GM23338 (cell line): Measurements from ENCODE around the gene MED9. TPM values are rescaled to one million over a fixed set of nuclear protein-coding genes. Genes with fewer than 3 reads are reported as not detected.

Experiments
- ATAC-seq: fragments of 200-7000 bp; cut with Tn5 transposase; 3 replicates; pipeline ENCODE4 v1.9.1; 2020
- DNase-seq: peaks from one replicate; pipeline ENCODE4 v3.0.0-alpha.2; 2015; ENCODE audit warnings: low spot score
- H2AFZ ChIP-seq: fragments of 200-600 bp; sonication (generic); 2 replicates; pipeline ENCODE4 v1.8.0; 2016; ENCODE audit warnings: antibody characterized with exemption, mild to moderate bottlenecking, moderate library complexity
- H3F3A ChIP-seq: fragments of 200-600 bp; sonication (generic); replicated peaks from 2 replicates; pipeline ENCODE4 v1.8.0; 2017; ENCODE audit warnings: antibody characterized with exemption, mixed run types, low read depth
- H3K27ac ChIP-seq: fragments of 200-600 bp; sonication (generic); 2 replicates; pipeline ENCODE4 v1.6.1; 2016; ENCODE audit warnings: low read depth
- H3K27me3 ChIP-seq: fragments of 200-600 bp; sonication (generic); 2 replicates; pipeline ENCODE4 v1.8.0; 2016; ENCODE audit warnings: mild to moderate bottlenecking, mixed run types, moderate library complexity; ENCODE audit not compliant: insufficient read depth
- H3K36me3 ChIP-seq: fragments of 200-600 bp; sonication (generic); 2 replicates; pipeline ENCODE4 v1.8.0; 2016; ENCODE audit warnings: mild to moderate bottlenecking; ENCODE audit not compliant: insufficient read depth
- H3K4me1 ChIP-seq: fragments of 200-600 bp; sonication (generic); 2 replicates; pipeline ENCODE4 v1.8.0; 2016; ENCODE audit warnings: mild to moderate bottlenecking, moderate library complexity; ENCODE audit not compliant: insufficient read depth
- H3K4me2 ChIP-seq: fragments of 200-600 bp; sonication (generic); 2 replicates; pipeline ENCODE4 v1.7.1; 2017; ENCODE audit warnings: mixed run types
- H3K4me3 ChIP-seq: fragments of 200-600 bp; sonication (generic); 2 replicates; pipeline ENCODE4 v1.6.1; 2016; ENCODE audit warnings: mixed run types
- H3K79me2 ChIP-seq: fragments of 200-600 bp; sonication (generic); replicated peaks from 2 replicates; pipeline ENCODE4 v1.8.0; 2017; ENCODE audit warnings: mild to moderate bottlenecking; ENCODE audit not compliant: insufficient read depth
- H3K9me2 ChIP-seq: fragments of 200-600 bp; sonication (generic); 2 replicates; pipeline ENCODE4 v1.8.0; 2017; ENCODE audit not compliant: insufficient read depth
- H4K20me1 ChIP-seq: fragments of 200-600 bp; sonication (generic); replicated peaks from 2 replicates; pipeline ENCODE4 v1.8.0; 2017; ENCODE audit warnings: mild to moderate bottlenecking; ENCODE audit not compliant: insufficient read depth
- H3K27ac Mint-ChIP-seq: 2 replicates; pipeline ENCODE4 v1.8.0; 2020; ENCODE audit warnings: inconsistent platforms, mild to moderate bottlenecking, moderate library complexity, mixed read lengths
- H3K27me3 Mint-ChIP-seq: 3 replicates; pipeline ENCODE4 v1.8.0; 2022; ENCODE audit warnings: low read depth, mild to moderate bottlenecking, moderate library complexity, mixed read lengths, inconsistent platforms; ENCODE audit not compliant: insufficient read depth, poor library complexity
- H3K36me3 Mint-ChIP-seq: 3 replicates; pipeline ENCODE4 v1.8.0; 2021; ENCODE audit warnings: low read depth, mild to moderate bottlenecking, inconsistent platforms, moderate library complexity, mixed read lengths
- H3K4me1 Mint-ChIP-seq: 3 replicates; pipeline ENCODE4 v1.8.0; 2020; ENCODE audit warnings: mild to moderate bottlenecking, inconsistent platforms, mixed read lengths
- H3K4me3 Mint-ChIP-seq: 3 replicates; pipeline ENCODE4 v1.8.0; 2021; ENCODE audit warnings: moderate library complexity, mild to moderate bottlenecking, inconsistent platforms, mixed read lengths
- H3K9me3 Mint-ChIP-seq: 3 replicates; pipeline ENCODE4 v1.8.0; 2020; ENCODE audit warnings: moderate library complexity, mild to moderate bottlenecking, inconsistent platforms, mixed read lengths
- CTCF ChIP-seq, 2 experiments: fragments of 200-600 bp in 1 of 2; sonication (generic) in 1 of 2; conservative IDR thresholded peaks; 2 replicates each; pipeline versions ENCODE4 v1.5.1 to v1.6.1; 2016 to 2017; ENCODE audit warnings: antibody characterized with exemption in 2 of 2, low read depth in 2 of 2, mild to moderate bottlenecking in 2 of 2, moderate library complexity in 1 of 2
- EZH2phosphoT487 ChIP-seq: fragments of 200-600 bp; sonication (generic); IDR thresholded peaks from one replicate; pipeline ENCODE4 v1.8.1; 2018; ENCODE audit warnings: antibody characterized with exemption; ENCODE audit not compliant: unreplicated experiment
- REST ChIP-seq: IDR thresholded peaks from one replicate; pipeline ENCODE4 v1.6.1; 2018; ENCODE audit warnings: antibody characterized with exemption; ENCODE audit not compliant: unreplicated experiment
- ZNF114 ChIP-seq: fragments of 250-450 bp; sonication (Bioruptor Pico); IDR thresholded peaks from 2 replicates; pipeline ENCODE4 v1.5.0; 2020; ENCODE audit warnings: mild to moderate bottlenecking, moderate library complexity
- ZNF462 ChIP-seq: fragments of 250-450 bp; sonication (Bioruptor Pico); IDR thresholded peaks from 2 replicates; pipeline ENCODE4 v1.5.0; 2020; ENCODE audit warnings: mild to moderate bottlenecking, moderate library complexity
- polyA plus RNA-seq: library from polyadenylated mRNA; unstranded; fragments of >200 nt; fragmentation: Nextera tagmentation; extraction: Ambion mirVana; gene quantifications from 2 replicates; pipeline ENCODE4 v1.2.1, GENCODE V29; 2016
- total RNA-seq: library from RNA; depleted of rRNA; stranded (reverse); fragments of >200 nt; shearing (Covaris generic); gene quantifications from 2 replicates; pipeline ENCODE4 v1.2.3, GENCODE V29; 2014

The MED9 gene
- total and polyA plus RNA-seq, 2 experiments from 2014 or later: 17.3 to 19.9 TPM

- Mint-ChIP-seq H3K27ac (0 out of 2 replicates have a peak overlapping the region, but pooled peaks have one; percentile 78), H3K4me3 (no peak overlapping the region), H3K9me3 (peaks cover 8% of the 10 kb centered on the region; the same call in 2 of the 3 replicates), H3K4me1 (peaks cover 12% of the 10 kb centered on the region; the same call in 2 of the 3 replicates), H3K27me3 (peaks cover 7% of the 10 kb centered on the region), H3K36me3 (no peaks in the 10 kb centered on the region; the same call in 2 of the 3 replicates)
- ATAC-seq (peak; percentile 88), DNase-seq (peak; percentile 90)
- Histone ChIP-seq H3K9me2 (no peaks in the 10 kb centered on the region), H2AFZ (peak overlapping the region; percentile 23; the same call in 1 of the 2 replicates), H3K79me2 (no peaks in the 10 kb centered on the region), H3K4me3 (no peak overlapping the region), H3K4me1 (peaks cover 5% of the 10 kb centered on the region; the same call in 1 of the 2 replicates), H3F3A (no peaks in the 10 kb centered on the region), H3K27ac (no peak overlapping the region), H4K20me1 (no peaks in the 10 kb centered on the region), H3K36me3 (no peaks in the 10 kb centered on the region), H3K4me2 (no peak overlapping the region), H3K27me3 (no peaks in the 10 kb centered on the region)
- TF ChIP-seq CTCF (conservative IDR thresholded peaks at IDR 0.05; ENCODE audit: low read depth in 2 of 2) (peak; percentile 70), ZNF114 (CRISPR knock-in tag) (no peak)
Observed at GRCh38 chr17:17440010-17440843, 36.6 kb upstream of the MED9 start.

- DNase-seq (no peak), ATAC-seq (no peak)
- H3K36me3 ChIP-seq: no peaks in the 10 kb centered on the region
- H3K9me3 Mint-ChIP-seq: peaks cover 8% of the 10 kb centered on the region; the same call in 2 of the 3 replicates
- no peaks in the 10 kb centered on the region for H3K9me2 ChIP-seq
- no peak overlapping the region for H3K4me2 ChIP-seq
- H3K27ac Mint-ChIP-seq: no peak overlapping the region
- no peaks in the 10 kb centered on the region for H4K20me1 ChIP-seq
- H2AFZ ChIP-seq: no peak overlapping the region; the same call in 1 of the 2 replicates
- no peak overlapping the region for H3K4me3 Mint-ChIP-seq
- no peaks in the 10 kb centered on the region; the same call in 2 of the 3 replicates for H3K36me3 Mint-ChIP-seq
- H3K4me1 Mint-ChIP-seq: peaks cover 19% of the 10 kb centered on the region
- H3K79me2 ChIP-seq: no peaks in the 10 kb centered on the region
- peaks cover 4% of the 10 kb centered on the region for H3K27me3 Mint-ChIP-seq
- no peaks in the 10 kb centered on the region for H3K27me3 ChIP-seq
- H3K4me3 ChIP-seq: no peak overlapping the region
- no peaks in the 10 kb centered on the region for H3F3A ChIP-seq
- no peak overlapping the region for H3K27ac ChIP-seq
- peaks cover 8% of the 10 kb centered on the region for H3K4me1 ChIP-seq
- TF ChIP-seq ZNF462 (CRISPR knock-in tag): no peak
- TF ChIP-seq EZH2phosphoT487: no peak
- TF ChIP-seq REST: no peak
Observed at GRCh38 chr17:17440938-17441675, 35.7 kb upstream of the MED9 start.
